ENCODE data around the gene TMPRSS3.

The TMPRSS3 gene

GRCh38 chr21:42356650-42357049 is 39.2 kb downstream of the TMPRSS3 start:
- H3K9me2 ChIP-seq (replicated peaks; ENCODE audit: control insufficient read depth, low read length): no peaks in the 10 kb centered on the region
- H3F3A ChIP-seq (ENCODE audit: control insufficient read depth, insufficient read depth): no peaks in the 10 kb centered on the region
- H3K27me3 ChIP-seq (ENCODE audit: control insufficient read depth, low read length): peaks cover 7% of the 10 kb centered on the region

GRCh38 chr21:42356046-42356445 is 39.8 kb downstream of the TMPRSS3 start:
- Histone ChIP-seq H3K27me3 (ENCODE audit: control insufficient read depth, low read length) (peaks cover 4% of the 10 kb centered on the region; the same call in 1 of the 2 replicates), H3K4me2 (ENCODE audit: low read length) (no peak overlapping the region), H3K27ac (ENCODE audit: low read depth, low read length) (no peak overlapping the region), H3K9me2 (replicated peaks; ENCODE audit: control insufficient read depth, low read length) (no peaks in the 10 kb centered on the region), H3K4me1 (ENCODE audit: control insufficient read depth, low read length) (no peaks in the 10 kb centered on the region), H3K79me2 (ENCODE audit: control insufficient read depth, low read length) (no peaks in the 10 kb centered on the region), H3K9me3 (ENCODE audit: control insufficient read depth, insufficient read depth, low read length) (peaks cover 6% of the 10 kb centered on the region), H3F3A (ENCODE audit: control insufficient read depth, insufficient read depth) (no peaks in the 10 kb centered on the region), H4K20me1 (ENCODE audit: control insufficient read depth, insufficient read depth, low read depth, low read length) (no peaks in the 10 kb centered on the region), H3K4me3 (ENCODE audit: low read length) (no peak overlapping the region), H3K36me3 (ENCODE audit: control insufficient read depth, low read length) (no peaks in the 10 kb centered on the region)
- TF ChIP-seq, protein P1, sequence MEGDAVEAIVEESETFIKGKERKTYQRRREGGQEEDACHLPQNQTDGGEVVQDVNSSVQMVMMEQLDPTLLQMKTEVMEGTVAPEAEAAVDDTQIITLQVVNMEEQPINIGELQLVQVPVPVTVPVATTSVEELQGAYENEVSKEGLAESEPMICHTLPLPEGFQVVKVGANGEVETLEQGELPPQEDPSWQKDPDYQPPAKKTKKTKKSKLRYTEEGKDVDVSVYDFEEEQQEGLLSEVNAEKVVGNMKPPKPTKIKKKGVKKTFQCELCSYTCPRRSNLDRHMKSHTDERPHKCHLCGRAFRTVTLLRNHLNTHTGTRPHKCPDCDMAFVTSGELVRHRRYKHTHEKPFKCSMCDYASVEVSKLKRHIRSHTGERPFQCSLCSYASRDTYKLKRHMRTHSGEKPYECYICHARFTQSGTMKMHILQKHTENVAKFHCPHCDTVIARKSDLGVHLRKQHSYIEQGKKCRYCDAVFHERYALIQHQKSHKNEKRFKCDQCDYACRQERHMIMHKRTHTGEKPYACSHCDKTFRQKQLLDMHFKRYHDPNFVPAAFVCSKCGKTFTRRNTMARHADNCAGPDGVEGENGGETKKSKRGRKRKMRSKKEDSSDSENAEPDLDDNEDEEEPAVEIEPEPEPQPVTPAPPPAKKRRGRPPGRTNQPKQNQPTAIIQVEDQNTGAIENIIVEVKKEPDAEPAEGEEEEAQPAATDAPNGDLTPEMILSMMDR (IDR thresholded peaks at IDR 0.05; ENCODE audit: low read depth, low read length, poor library complexity, severe bottlenecking): no peak
- no peak for TF ChIP-seq EZH2phosphoT487 (IDR thresholded peaks at IDR 0.05; ENCODE audit: borderline replicate concordance, low read length)

More at GRCh38 chr21:42356650-42357049, 39.2 kb downstream of the TMPRSS3 start:
- Histone ChIP-seq H4K20me1 (ENCODE audit: control insufficient read depth, insufficient read depth, low read depth, low read length) (no peaks in the 10 kb centered on the region), H3K27ac (ENCODE audit: low read depth, low read length) (no peak overlapping the region), H3K9me3 (ENCODE audit: control insufficient read depth, insufficient read depth, low read length) (peaks cover 6% of the 10 kb centered on the region), H3K4me2 (ENCODE audit: low read length) (no peak overlapping the region), H3K79me2 (ENCODE audit: control insufficient read depth, low read length) (no peaks in the 10 kb centered on the region), H3K4me3 (ENCODE audit: low read length) (no peak overlapping the region), H3K4me1 (ENCODE audit: control insufficient read depth, low read length) (no peaks in the 10 kb centered on the region), H3K36me3 (ENCODE audit: control insufficient read depth, low read length) (no peaks in the 10 kb centered on the region)
- no peak for TF ChIP-seq EZH2phosphoT487 (IDR thresholded peaks at IDR 0.05; ENCODE audit: borderline replicate concordance, low read length)

DNA sequence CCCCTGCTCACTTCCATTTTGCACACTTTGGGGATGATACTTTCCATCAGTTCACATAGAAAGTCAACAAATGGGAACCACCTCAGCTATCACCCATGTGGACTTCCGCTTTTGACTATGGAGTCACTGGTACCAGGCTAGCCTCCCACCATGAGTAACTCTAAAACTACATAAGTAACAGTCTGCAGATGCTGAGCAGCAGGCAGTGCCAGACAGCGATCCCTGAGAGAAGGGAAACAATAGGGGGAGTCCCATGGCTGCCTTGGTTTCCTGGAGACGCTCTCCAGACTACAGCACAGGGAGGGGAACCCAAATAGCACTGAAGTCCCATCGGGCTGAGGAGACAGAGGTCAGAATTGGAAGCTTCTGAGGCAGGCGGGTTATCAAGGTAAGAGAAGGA is 42.2 kb downstream of the TMPRSS3 start:
- H3K4me2 ChIP-seq (ENCODE audit: low read length): no peak overlapping the region
- peaks cover 4% of the 10 kb centered on the region; the same call in 1 of the 2 replicates for H3K27me3 ChIP-seq (ENCODE audit: control insufficient read depth, low read length)

DNA sequence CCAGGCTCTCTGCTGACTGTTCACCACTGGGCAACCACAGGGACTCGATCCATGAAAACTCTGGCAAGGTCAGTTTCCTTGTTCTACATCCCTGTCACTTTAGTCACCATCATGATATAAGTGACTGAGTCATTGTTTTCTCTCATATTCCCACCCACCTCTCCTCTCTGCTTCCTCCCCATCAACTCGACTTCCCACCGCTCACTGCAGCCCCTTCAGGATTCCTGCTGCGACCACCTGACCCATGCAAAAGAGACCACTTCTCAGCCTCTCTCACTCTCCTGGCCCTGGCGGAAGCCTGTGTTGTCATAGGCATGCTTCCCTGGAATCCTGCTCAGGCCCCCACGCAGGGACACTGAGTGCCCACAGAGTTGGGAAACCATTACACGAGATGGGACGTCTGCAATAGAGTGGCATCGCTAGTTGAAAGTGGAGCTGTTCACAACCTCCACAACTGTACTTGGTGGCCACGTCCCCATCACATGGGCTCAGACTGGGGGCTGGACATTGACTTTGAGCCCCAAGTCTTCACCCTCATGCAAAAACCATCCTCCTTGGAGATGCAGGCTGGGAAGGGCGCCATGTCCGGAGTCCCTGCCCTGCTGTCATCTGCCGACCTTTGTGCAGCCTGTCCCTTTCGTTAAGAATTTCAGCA is 43.3 kb downstream of the TMPRSS3 start:
- Histone ChIP-seq H3K4me2 (ENCODE audit: low read length) (no peak overlapping the region), H3K27me3 (ENCODE audit: control insufficient read depth, low read length) (peaks cover 4% of the 10 kb centered on the region; the same call in 1 of the 2 replicates), H3K36me3 (ENCODE audit: control insufficient read depth, low read length) (no peaks in the 10 kb centered on the region), H3K27ac (ENCODE audit: low read depth, low read length) (no peak overlapping the region), H3K4me3 (ENCODE audit: low read length) (no peak overlapping the region), H3K4me1 (ENCODE audit: control insufficient read depth, low read length) (no peaks in the 10 kb centered on the region), H4K20me1 (ENCODE audit: control insufficient read depth, insufficient read depth, low read depth, low read length) (no peaks in the 10 kb centered on the region), H3F3A (ENCODE audit: control insufficient read depth, insufficient read depth) (no peaks in the 10 kb centered on the region), H3K9me2 (replicated peaks; ENCODE audit: control insufficient read depth, low read length) (no peaks in the 10 kb centered on the region), H3K9me3 (ENCODE audit: control insufficient read depth, insufficient read depth, low read length) (no peaks in the 10 kb centered on the region), H3K79me2 (ENCODE audit: control insufficient read depth, low read length) (no peaks in the 10 kb centered on the region)
- TF ChIP-seq EZH2phosphoT487 (IDR thresholded peaks at IDR 0.05; ENCODE audit: borderline replicate concordance, low read length): no peak
- TF ChIP-seq, protein P1 (IDR thresholded peaks at IDR 0.05; ENCODE audit: low read depth, low read length, poor library complexity, severe bottlenecking): no peak

More for the DNA sequence above, 42.2 kb downstream of the TMPRSS3 start:
- H3K27ac ChIP-seq (ENCODE audit: low read depth, low read length): no peak overlapping the region
- no peaks in the 10 kb centered on the region for H3K9me3 ChIP-seq (ENCODE audit: control insufficient read depth, insufficient read depth, low read length)
- no peaks in the 10 kb centered on the region for H3F3A ChIP-seq (ENCODE audit: control insufficient read depth, insufficient read depth)
- H3K9me2 ChIP-seq (replicated peaks; ENCODE audit: control insufficient read depth, low read length): no peaks in the 10 kb centered on the region
- no peak overlapping the region for H3K4me3 ChIP-seq (ENCODE audit: low read length)
- no peaks in the 10 kb centered on the region for H3K79me2 ChIP-seq (ENCODE audit: control insufficient read depth, low read length)
- TF ChIP-seq, protein P1 (IDR thresholded peaks at IDR 0.05; ENCODE audit: low read depth, low read length, poor library complexity, severe bottlenecking): no peak
- no peak for TF ChIP-seq EZH2phosphoT487 (IDR thresholded peaks at IDR 0.05; ENCODE audit: borderline replicate concordance, low read length)
- H4K20me1 ChIP-seq (ENCODE audit: control insufficient read depth, insufficient read depth, low read depth, low read length): no peaks in the 10 kb centered on the region
- no peaks in the 10 kb centered on the region for H3K4me1 ChIP-seq (ENCODE audit: control insufficient read depth, low read length)
- no peaks in the 10 kb centered on the region for H3K36me3 ChIP-seq (ENCODE audit: control insufficient read depth, low read length)
